ENCODE data around the gene LPCAT3.

LPCAT3 gene

GRCh38 chr12:6998715-6999451 lies 19.4 kb downstream of the LPCAT3 start:
- DNase-seq (ENCODE audit: low read depth), result no peak

DNA sequence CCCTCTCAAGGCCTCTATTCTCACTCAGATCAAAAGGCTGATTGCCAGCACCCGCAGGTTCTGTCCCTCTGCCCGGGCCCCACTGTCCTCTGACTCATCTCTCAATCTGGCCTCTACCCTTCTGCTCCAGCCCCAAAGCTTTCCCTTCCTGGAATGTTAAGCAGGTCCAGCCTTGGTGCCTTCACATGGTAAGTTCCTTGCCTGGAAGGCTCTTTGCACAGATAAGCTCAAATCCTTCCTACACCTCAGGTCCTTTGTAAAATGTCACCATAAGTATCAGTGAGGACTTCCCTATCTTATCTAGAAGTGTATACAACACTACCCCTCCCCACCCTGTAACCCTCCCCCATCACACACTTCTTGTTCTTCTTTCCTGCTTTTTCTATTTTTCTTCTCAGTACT lies 22.2 kb downstream of the LPCAT3 start:
- peak; percentile 71 for DNase-seq (ENCODE audit: low read depth)

DNA sequence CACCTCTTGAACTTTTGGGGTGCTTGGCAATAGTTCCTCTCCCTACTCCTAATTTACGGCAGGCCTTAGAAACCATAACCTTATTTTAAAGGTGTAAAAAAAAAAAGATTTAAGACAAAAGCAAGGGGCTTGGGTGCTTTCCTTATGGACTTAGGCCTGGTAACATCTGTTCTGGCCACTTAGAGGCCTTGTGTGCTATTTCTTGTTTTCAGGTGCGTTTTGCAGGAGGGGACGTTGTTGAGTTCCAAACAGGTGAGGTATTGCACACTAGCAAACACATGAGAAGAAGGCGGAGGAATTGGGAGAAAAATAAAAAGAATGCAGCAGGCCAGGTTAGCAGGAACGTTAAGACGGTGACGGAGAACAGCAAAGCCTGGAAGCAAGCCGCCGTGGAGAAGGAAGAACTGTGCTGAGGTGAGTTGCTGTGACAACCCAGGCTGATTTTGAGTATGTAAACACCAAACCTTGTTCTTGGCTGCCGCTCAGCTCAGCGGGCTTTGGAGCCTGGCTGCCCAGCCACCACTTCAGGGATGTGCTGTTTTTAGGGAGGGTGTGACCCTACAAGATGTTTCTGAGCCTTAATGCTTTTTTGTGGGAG lies 30.2 kb downstream of the LPCAT3 start:
- no peak for DNase-seq (ENCODE audit: low read depth)

DNA sequence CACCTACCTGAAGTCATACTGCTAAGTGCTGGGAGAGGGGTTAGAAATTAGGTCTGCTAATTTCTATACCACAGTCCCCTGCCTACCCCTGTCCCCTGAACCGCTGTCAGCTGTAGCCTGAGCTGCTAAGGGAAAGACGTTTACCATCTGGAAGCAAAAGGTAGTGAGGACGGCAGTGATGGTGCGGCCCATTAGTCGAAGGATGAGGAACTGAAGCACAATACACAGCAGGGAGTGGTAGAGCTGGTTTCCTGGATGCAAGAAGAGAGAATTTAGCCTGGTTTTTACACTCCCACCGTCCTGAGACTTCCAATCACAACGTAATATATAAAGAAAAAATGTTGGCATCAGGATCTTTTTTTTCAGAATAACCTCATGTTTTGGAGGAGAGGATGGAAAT lies 35.7 kb downstream of the LPCAT3 start:
- DNase-seq (ENCODE audit: low read depth), result no peak

GRCh38 chr12:6981152-6982052 lies 36.9 kb downstream of the LPCAT3 start:
- DNase-seq (ENCODE audit: low read depth), result no peak

- DNase-seq (ENCODE audit: low read depth), result no peak
Measured at GRCh38 chr12:6980740-6981139, 37.5 kb downstream of the LPCAT3 start.

- no peak for DNase-seq (ENCODE audit: low read depth)
Measured at GRCh38 chr12:6980075-6980474, 38.2 kb downstream of the LPCAT3 start.

DNA sequence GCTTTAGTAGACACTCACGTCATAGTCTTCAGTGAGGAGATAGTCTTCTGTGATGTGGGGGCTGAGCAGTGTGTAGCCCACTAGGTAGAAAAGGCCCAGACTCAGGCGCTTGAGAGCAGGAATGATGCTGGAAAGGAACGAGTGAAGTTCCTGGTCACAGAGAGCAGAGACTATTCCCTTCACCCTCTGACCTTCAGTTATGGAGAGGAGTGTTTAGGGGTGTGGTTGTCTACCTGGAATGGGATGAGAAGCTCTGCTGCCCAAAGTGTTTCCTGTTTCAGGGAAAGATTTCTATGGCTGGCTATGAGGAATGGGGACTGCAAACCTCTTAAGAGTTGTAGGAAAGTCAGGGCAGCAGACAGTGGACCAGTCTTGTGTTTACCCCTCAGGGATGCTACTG lies 38.8 kb downstream of the LPCAT3 start:
- DNase-seq (ENCODE audit: low read depth), result no peak

DNA sequence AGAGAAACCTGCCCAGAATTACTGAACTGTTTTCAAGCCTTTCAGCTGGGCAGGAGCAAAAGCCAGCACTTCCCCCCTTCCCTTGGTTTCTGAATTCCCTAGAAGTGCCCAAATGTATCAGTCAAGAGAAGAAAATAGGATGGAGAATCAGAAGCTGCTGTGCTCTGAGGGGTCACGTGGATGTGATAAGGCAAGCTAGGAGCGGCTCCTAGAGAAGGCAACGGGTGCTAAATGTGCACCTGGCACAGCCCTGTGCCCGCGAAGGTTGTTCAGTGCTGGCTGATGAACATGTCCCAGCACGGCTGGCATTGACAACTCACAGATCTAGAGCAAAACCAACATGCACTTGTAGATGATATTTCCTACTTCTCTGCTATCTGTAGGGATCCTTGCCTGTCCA lies 39.3 kb downstream of the LPCAT3 start:
- DNase-seq (ENCODE audit: low read depth), result no peak

DNA sequence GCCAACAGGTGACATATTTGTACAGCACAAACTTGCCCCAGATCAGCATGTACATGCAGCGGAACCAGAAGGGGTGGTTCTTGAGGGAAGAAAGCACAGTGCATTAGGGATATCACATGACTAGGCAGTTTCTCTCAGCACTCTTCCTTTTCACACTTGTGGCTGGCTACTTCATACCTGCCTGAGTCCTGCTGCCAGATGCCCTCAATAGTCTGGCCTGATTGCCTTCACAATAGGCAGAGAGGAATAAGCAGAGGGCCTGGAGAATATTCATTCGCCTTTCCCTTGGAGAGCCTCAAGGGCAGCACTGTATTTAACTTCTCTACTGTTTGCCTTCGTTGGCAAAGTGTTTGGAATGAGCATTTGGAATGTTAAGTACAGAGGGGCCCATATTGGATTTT lies 39.7 kb downstream of the LPCAT3 start:
- DNase-seq (ENCODE audit: low read depth), result no peak

DNA sequence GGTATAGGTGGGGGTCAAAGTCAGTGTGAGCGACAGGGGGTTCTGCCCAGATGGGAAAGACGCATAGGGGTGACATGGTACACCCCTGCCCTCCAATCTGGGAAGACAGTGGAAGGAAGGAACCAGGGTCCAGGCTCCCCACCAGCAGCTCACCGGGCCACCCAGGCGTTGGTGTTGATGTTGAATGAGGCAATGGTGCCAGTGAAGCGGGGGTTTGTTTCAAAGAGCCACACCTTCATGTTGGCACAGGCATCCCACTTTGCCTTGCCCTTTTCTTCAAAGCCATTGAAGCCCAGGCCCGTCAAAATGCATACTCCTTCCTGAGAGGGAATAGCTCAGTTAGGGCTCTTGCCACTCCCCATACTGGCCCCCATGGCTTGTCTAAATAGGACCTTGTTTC lies 40.1 kb downstream of the LPCAT3 start:
- DNase-seq (ENCODE audit: low read depth), result no peak

GRCh38 chr12:6977653-6978052 lies 40.6 kb downstream of the LPCAT3 start:
- no peak for DNase-seq (ENCODE audit: low read depth)

DNA sequence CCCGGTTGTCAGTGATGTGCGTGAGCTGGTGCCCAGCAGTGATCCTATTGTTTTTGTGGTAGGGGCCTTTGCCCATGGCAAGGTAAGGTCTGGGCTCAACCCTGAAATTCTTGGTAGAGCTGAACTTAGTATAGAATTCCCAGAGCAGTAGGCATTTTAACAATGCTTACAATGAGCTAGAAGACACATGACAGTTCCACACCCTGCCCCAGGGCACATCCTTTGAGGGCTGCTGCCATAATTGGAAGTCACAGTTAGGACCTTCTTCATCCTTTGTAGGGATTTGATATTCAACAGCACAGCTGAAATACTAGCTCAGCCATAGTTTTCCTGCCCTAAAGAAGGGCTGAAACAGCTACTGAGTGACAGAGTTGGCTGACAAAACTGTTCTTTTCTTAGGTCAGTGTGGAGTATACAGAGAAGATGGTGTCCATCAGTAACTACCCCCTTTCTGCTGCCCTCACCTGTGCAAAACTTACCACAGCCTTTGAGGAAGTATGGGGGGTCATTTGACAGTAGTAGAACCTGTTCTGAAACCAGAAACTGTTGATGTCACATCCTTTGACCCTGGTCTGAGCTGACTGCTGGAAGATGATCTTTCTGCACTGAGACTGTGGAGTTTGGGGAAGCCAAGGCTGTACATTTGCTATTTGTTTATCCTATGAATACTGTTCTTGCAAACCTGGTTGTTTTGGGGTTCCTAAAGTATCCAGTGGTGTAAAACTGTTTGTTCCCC lies 42.8 kb downstream of the LPCAT3 start:
- DNase-seq (ENCODE audit: low read depth), result no peak

- no peak for DNase-seq (ENCODE audit: low read depth)
Measured at GRCh38 chr12:6974180-6974579, 44.1 kb downstream of the LPCAT3 start.

DNA sequence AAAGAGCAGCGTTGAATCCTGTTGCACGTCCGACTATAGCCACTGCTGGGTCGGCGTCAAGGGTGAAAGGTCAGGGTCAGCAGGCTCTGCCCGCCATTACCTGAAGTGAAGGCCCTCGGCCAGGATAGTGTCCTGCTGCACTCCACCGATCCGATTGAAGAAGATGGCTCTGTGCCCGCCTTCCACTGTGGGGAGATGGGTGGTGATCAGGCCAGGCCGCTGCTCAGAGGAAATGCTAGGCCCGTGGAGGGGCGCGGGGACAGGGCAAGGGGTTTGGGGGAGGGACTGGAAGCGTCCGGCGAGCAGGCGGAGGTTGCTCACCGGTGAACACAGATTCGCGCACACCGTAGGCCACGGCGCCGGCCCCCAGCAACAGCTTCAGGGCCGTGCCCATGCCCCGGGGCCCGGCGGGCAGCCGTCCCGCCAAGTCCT lies 48.2 kb downstream of the LPCAT3 start:
- DNase-seq (ENCODE audit: low read depth), result no peak

- DNase-seq (ENCODE audit: low read depth), result no peak
Measured at GRCh38 chr12:6968426-6968825, 49.9 kb downstream of the LPCAT3 start.

DNA sequence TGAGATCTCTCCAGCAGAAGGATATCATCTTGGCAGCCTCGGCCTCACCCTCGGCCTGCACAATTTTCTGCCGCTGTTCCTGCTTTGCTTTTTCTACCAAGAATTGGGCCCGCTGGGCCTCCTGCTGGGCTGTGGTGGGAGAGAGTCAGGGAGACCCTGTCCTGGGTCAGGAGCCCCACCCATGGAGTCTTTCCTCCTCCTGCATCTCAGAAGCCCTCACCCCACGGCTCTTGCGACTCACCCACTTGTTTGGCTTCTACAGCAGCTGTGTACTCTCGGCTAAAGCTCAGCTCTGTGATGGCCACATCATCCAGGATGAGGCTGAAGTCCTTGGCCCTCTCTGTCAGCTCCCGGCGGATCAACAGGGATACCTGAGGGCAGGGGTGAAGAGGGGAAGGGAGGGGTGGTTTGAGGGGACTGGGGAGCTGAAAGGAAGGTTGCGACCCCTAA lies 50.6 kb downstream of the LPCAT3 start:
- DNase-seq (ENCODE audit: low read depth), result no peak

DNA sequence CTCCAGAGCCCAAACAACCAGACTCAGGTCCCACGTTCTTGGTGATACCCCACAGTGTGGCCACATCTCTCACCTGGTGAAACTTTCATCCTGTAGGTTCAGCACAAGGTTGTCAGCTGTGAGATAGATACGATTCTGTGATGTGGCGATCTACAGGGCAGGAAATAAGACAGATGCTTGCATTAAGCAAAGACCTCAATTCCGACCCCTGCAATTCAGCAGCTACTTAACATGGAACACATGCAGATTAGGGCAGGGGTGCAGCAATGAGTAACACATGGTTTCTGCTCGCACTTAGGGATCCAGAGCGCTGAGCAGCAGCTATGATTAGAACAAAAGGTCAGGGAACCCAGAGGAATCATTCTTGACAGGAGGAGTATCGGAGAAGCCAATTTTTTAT lies 51.9 kb downstream of the LPCAT3 start:
- no peak for DNase-seq (ENCODE audit: low read depth)

DNA sequence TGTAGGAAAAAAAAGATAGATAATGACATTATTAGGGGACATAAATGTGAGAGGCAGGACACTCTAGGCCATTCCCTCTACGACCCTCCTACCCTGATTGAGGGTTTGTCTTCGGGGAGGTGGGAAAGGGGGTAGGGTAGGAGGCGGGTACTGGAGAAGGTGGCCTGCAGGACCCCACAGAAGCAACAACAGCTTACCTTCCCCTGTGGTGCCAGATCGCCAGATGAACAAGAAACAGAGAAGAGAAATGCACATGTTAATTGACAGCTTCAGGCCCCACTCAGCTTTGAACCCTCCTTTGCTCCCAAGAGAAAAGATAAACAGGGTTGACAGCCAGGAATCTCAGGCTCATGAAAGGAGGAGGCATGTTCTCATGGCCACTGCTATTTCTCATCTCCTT lies 52.6 kb downstream of the LPCAT3 start:
- peak; percentile 36 for DNase-seq (ENCODE audit: low read depth)

DNA sequence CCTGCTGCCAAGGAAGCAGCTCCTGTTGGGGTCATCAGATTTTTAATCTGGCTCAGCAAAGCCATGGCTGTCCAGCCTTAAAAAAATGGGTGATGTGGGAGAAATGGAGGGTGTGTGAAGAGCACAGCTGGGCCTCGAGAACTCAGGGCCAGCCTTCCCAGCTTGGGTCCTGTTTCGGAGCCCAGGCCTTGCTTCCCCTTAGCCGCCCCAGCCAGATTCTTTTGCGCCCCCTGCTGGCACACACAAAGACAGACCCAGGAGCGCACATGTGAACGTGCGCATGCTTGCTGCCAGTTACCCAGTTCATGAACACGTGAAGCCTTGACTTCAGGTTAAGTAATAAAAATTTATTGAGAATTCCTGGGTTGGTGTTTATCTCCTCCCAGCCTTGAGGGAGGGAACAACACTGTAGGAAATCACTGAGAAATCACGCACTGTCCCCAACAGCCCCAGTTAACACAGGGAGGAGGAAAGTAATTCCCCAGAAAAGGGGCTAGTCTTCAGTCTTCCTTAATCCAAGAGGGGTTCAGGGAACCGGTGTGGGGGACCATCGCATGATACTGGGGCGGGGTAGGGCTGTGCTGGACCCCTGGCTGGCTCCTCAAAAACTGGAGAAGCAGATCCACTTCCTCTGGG lies 53.1 kb downstream of the LPCAT3 start:
- peak; percentile 87 for DNase-seq (ENCODE audit: low read depth)

DNA sequence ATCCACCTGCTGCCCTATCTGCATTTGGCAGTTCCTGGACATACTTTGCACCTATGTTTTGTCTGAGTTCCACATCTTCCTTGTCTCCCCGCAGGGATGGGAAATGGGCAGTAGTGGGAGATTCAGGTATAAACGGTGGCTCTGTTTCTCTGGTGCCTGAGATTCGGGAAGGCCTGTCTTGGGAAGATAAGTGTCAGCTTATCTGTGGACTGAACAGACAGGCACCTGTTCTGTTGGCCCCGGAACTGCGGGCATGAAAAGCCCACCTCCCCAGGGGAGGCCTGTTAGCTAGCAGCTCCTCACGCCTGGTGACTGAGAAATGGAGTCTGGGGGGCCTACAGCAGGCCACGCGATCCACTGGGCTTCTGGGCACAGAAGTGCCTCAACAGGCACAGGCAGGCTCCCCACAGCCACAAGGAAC lies 53.7 kb downstream of the LPCAT3 start:
- no peak for DNase-seq (ENCODE audit: low read depth)

Data from iris pigment epithelial cell (primary cell).